ENCODE measurements around the gene DYNLT4.
"Not testable (repeated sequence)": the region's sequence is repeated elsewhere in the genome, so short reads cannot be mapped to it uniquely, and the experiment has no call there.

The DYNLT4 gene

DNA sequence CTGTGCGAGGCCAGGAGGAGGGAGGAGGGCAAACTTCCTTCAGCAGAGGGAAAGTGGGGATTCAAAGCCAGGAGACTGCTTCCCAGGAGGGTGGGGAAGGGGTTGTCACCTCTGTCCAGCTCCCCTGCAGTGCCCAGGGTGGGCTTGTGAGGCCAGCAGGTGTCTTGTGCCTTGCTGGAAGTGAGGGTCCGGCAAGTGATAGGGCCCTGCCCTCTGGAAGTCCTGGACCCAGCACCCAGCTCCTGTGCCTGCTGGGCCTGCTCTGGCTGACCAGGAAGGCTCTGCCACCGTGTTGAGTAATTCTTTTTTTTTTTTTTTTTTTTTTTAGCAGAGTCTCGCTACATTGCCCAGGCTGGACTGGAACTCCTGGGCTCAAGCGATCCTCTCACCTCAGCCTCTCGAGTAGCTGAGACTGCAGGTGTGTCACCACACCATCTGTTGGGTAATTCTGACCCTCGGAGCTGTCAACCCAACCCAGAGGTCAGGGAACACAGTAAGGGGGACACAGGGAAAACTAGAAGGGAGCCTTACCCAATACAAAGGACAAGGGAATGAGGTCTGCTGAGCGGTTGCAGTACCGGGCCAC is 20.2 kb downstream of the DYNLT4 start:
- no peak for DNase-seq

GRCh38 chr1:44786138-44786840 is 20.9 kb downstream of the DYNLT4 start:
- DNase-seq, result peak; percentile 52

GRCh38 chr1:44785501-44786137 is 21.5 kb downstream of the DYNLT4 start:
- no peak for DNase-seq

DNA sequence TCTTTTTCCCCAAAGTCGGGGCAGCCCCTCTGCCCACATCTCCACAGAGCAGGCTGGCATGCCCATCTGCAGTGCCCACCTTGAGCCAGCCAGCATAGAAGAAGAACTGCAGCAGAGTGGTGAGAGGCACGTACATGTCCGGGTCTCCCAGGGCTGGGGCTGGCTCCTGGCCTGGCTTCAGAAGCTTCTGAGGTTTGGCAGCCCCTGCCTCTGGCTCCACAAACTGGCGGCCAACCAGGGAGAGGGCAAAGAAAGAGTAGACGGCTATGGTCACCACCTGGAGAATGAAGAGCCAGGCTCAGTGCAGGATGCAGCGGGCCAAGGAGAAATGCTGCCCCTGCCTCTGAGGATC is 22.1 kb downstream of the DYNLT4 start:
- no peak for DNase-seq

DNA sequence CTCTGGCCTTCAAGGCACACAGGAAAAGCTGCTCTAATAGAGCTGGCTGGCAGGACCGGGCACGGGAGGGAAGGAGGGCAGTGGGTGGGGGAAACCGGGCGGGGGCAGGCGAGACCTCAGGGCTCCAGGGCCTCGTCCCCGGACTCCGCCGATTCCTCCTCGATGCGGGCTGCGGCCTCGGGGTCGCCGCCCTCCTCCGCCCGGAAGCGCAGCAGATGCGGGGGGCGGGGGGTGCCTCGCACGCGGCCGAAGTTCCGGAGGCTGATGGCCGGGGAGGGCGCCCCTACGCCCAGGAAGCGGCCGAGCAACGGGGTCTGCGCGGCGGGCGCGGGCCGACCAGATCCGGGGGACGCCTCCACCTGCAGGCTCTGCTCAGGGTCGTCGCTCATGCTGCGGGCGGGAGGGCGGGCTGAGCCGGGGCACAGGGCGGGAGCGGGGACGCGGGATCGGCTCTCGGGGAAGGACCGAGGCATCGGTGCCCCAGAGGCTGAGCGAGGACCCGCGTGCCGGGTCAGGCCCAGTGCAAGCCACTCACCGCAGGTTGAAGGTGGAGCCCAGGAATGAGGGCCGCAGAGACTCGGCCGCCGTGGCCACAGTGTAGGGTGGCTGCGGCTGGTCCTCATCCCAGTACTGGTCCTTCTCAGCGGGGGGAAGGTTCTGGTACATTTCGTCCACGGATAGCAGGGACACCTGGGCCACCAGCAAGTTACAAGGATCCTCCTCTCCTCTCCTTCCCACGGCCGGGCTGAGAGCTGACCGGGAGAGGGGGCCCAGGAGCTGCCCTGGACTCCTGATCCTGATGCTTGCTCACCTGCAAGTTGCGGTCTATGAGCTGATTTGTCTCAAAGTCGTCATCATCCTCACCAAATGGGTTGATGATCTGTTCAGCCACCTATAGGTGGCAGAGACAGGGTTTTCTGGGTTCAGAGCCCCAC is 22.8 kb downstream of the DYNLT4 start:
- DNase-seq, result no peak

- DNase-seq, result no peak
Observed at GRCh38 chr1:44783697-44784093, 23.5 kb downstream of the DYNLT4 start.

DNA sequence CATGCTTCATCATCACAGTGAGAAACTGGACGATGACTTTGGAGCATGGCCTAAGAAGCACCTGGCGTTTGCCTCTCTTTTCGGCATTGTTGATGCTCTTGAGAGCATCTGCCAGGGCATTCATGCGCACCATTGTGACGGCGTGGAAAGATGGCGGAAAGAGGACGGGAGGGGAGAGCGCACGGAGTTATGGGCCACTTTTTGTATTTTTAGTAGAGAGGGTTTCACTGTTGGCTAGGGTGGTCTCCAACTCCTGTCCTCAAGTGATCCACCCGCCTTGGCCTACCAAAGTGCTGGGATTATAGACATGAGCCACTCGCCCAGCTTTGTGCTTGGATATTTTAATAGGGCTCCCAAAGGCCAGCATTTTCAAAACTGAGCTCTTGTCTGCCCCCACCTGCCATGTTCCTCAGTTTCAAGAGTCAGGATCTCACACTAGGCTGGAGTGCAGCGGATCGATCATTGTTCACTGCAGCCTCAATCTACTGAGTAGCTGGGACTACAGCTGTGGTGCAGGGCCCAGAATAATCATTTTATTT is 26.5 kb downstream of the DYNLT4 start:
- DNase-seq, result no peak

DNA sequence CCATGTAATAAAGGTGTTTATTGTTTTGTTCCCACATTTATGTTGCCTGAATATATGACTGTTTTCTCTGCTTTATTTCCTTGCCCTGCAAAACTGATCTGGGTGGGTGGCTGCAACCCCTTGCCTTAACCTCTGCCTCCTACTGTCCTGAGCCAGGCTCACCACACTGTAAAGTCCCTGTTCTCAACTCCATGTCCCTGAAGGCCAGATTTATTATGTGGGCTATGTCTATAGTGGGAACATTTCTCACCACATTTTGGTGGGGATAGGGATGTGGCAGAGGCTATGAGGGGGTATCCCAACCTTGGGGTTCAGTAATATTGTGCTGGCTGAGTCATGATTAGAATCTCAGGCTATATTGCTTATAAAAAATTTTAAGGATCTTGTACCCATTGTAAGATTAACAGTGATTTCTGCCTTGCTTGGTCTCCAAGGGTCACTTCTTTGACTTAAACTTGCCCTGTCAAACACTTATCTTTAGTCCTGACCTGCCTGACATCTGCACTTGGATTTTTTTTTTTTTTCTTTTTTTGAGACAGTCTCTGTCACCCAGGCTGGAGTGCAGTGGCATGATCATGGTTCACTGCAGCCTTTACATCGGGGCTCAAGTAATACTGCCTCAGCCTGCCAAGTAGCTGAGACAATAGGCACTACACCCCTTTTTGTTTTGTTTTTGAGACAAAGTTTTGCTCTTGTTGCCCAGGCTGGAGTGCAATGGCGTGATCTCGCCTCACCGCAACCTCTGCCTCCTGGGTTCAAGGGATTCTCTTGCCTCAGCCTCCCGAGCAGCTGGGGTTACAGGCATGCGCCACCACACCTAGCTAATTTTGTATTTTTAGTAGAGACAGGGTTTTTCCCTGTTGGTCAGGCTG is 28.2 kb downstream of the DYNLT4 start:
- DNase-seq, result no peak

DNA sequence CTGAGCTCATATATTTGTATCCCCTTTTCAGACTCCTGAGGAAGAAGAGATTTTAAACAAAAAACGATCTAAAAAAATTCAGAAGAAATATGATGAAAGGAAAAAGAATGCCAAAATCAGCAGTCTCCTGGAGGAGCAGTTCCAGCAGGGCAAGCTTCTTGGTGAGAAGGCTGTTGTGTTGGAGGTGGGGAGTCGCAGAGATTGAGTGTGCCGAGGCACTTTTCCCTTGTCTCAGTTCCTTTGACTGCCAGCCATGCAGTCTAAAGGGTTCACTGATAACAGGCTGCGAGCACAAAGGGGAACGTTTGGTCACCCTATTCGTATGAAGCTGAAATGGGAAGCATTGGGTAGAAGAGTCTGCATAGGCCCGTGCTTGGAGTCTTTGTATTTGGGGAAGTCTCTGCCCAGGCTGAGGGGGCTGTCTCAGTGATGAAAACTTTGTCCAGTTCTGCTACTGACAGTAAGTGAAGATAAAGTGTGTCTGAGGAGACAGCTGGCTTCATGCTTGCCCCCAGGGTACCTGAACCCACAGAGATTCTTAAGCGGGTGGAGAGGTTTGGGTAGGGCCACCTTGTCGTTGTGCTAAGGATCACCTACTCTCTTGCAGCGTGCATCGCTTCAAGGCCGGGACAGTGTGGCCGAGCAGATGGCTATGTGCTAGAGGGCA is 29.0 kb downstream of the DYNLT4 start:
- DNase-seq, result no peak

- no peak for DNase-seq
Observed at GRCh38 chr1:44777547-44777946, 29.6 kb downstream of the DYNLT4 start.

DNA sequence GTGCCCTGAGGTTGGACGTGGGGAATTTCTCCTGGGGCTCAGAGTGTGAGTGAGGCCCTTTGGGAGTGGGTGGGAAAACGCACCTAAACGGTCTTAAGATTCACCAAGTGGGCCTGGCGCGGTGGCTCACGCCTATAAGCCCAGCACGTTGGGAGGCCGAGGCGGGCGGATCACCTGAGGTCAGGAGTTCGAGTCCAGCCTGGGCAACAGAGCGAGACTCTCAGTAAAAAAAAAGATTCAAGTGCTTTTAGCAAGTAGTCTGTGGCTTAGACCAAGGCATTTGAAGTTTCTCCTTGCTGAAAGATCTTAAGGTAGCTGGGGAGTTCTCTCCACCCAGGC is 30.5 kb downstream of the DYNLT4 start:
- no peak for DNase-seq

DNA sequence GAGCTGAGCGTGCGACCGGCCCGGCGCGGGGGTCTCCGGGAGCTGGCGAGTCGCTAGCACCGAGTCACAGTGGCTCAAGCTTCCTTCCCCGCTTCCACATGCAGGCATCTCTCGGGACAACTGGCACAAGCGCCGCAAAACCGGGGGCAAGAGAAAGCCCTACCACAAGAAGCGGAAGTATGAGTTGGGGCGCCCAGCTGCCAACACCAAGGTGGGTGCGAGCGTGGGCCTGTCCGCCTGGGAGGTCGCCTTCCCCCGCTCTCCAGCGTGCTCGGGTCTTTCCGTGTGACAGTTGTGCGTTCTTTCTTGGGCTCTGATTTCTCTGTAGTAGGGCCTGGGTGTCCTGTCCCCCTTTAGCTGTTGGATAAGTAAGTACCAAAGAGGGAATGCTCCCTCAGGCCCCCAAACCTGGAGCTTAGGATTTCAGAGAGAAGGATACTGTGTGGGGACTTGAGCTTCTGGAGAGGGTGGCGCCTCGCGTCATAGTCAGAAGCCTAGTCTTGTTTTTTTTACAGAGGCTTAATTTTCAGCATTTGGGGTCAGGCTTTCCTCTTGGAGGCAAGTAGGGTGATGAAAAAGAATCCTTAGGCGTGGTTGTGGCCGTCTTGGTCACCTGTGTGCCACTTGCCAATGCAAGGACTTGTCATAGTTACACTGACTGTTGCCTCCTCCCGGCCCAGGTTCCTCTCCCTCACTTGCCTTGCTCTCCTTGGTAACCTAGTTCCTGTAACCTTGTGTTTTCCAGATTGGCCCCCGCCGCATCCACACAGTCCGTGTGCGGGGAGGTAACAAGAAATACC is 31.0 kb downstream of the DYNLT4 start:
- peak; percentile 12 for DNase-seq

DNA sequence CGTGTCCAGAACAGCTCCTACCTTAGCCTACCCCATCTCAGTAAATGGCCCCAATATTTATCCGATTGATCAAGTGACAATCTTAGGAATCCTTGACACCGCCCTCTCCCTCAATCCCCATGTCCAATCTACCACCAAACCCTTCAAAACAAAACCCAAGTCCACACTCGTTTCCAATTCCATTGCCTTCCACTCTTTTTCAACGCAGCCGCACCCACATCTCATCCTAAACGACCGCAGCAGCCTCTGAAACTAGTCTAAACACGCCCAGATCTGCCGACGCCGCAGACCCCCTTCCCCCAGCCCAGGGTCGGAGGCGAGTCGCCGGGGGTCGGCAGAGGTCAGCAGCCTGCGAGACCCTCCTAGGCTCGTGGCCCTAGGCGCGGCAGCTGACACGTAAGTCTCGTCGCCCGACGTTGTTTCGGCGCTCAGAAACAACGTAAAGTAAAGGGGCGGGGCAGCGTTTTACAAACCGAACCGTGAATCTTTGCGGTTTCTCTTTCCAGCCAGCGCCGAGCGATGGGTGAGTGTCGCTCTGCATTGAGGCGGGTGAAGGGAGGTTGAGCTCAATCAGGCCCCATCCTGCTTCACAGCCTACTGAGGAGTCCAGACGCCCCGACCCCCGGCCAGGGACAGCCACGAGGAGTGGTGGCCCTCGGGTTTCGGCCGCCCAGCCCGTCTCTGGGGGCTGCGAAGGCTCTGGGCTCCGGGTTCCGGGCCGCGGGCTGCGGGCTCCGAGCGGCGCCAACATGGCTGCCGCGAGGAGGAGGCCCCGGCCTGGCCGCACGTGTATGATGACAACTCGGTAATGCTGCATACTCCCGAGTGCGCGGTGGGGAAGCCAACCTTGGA is 31.8 kb downstream of the DYNLT4 start, which contains the start of gene RPS8:
RPS8 (plus strand) TSS at position 463 of the 852 bp plus-strand sequence; CDS start at position 520, 57 bp downstream.
- peak; percentile 95 for DNase-seq

DNA sequence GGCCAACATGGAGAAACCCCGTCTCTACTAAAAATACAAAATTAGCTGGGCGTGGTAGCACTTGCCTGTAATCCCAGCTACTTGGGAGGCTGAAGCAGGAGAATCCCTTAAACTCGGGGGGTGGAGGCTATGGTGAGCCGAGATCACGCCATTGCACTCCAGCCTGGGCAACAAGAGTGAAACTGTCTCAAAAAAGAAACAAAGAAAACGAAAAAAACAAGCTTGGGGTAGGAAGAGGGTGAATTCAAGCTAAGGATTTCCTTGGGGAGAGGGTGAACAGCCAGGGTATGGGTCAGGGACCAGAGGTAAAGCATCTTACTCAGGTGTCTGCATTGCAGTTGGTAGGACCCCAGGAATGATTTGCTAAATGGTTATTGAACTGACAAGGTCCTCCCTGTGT is 40.7 kb downstream of the DYNLT4 start:
- not testable (repeated sequence) for DNase-seq

GRCh38 chr1:44760876-44761275 is 46.3 kb downstream of the DYNLT4 start:
- DNase-seq, result no peak

- no peak for DNase-seq
Observed at GRCh38 chr1:44759077-44759476, 48.1 kb downstream of the DYNLT4 start.

- no peak for DNase-seq
Observed at GRCh38 chr1:44757420-44757819, 49.7 kb downstream of the DYNLT4 start.
